Measurements from ENCODE around the gene PGM5.

PGM5 gene

DNA sequence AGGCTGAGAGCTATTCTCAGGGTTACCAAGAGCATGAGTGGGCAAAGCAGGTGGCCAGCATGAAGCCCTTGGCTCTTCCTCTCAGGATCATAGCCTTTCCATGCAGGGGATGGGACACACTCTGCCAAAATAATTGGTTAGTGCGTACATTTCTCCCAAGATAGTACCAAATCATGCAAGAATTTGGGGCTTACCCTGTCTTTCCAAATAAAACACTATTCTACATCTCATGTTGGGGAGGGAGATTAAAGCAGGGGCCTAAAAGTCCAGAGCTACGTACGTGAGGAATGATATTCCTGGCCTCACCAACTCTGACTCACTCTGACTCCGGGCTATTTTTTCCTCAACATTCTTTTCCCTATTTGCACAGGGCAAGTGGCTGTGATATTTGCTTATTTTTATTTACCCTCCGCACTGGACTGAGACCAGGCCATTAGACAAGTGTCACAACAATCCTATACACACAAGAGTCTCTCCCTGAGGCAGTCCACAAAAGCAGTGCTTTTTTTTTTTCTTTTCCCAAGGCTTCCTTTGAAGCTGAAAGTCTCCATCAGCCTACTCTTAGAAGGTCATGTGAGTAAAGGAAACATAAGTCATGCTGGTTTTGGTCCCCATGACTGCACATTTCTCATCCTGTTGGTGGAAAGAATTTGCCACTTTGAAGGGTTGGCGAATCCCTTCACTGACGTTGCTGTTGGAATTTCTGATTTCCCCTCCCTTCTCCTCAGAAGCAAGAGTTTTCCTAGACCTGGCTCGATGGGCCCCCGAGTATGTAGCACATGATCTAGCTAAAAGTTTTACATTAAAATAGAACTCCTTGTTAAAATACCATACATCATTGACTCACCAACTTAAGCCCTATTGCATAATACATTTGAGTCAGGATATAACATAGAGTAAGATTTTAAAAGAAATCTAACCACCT lies 144.3 kb downstream of the PGM5 start:
- Histone ChIP-seq H3K79me2 (ENCODE audit: insufficient read depth, low read length) (no peaks in the 10 kb centered on the region), H3K27ac (ENCODE audit: low read depth, low read length, poor library complexity, severe bottlenecking) (no peak overlapping the region), H3K9ac (ENCODE audit: low read length) (no peak overlapping the region), H3K4me3 (ENCODE audit: low read depth, low read length, poor library complexity, severe bottlenecking) (no peak overlapping the region), H4K20me1 (ENCODE audit: insufficient read depth, low read length) (no peaks in the 10 kb centered on the region), H2AFZ (ENCODE audit: low read length) (no peak overlapping the region), H3K9me3 (ENCODE audit: low read length) (no peaks in the 10 kb centered on the region), H3F3A (ENCODE audit: insufficient read depth, low read length) (no peaks in the 10 kb centered on the region), H3K27me3 (ENCODE audit: insufficient read depth, low read length) (no peaks in the 10 kb centered on the region), H3K4me1 (ENCODE audit: insufficient read depth, low read length, severe bottlenecking) (no peaks in the 10 kb centered on the region), H3K36me3 (ENCODE audit: insufficient read depth, low read length) (no peaks in the 10 kb centered on the region), H3K4me2 (ENCODE audit: low read length) (no peak overlapping the region), H3K9me2 (ENCODE audit: low read depth, low read length) (no peaks in the 10 kb centered on the region)
- no peak for TF ChIP-seq EZH2 (IDR thresholded peaks at IDR 0.05; ENCODE audit: borderline replicate concordance, low read length)
- TF ChIP-seq, protein P1, sequence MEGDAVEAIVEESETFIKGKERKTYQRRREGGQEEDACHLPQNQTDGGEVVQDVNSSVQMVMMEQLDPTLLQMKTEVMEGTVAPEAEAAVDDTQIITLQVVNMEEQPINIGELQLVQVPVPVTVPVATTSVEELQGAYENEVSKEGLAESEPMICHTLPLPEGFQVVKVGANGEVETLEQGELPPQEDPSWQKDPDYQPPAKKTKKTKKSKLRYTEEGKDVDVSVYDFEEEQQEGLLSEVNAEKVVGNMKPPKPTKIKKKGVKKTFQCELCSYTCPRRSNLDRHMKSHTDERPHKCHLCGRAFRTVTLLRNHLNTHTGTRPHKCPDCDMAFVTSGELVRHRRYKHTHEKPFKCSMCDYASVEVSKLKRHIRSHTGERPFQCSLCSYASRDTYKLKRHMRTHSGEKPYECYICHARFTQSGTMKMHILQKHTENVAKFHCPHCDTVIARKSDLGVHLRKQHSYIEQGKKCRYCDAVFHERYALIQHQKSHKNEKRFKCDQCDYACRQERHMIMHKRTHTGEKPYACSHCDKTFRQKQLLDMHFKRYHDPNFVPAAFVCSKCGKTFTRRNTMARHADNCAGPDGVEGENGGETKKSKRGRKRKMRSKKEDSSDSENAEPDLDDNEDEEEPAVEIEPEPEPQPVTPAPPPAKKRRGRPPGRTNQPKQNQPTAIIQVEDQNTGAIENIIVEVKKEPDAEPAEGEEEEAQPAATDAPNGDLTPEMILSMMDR (IDR thresholded peaks at IDR 0.05; ENCODE audit: low read length), result no peak

DNA sequence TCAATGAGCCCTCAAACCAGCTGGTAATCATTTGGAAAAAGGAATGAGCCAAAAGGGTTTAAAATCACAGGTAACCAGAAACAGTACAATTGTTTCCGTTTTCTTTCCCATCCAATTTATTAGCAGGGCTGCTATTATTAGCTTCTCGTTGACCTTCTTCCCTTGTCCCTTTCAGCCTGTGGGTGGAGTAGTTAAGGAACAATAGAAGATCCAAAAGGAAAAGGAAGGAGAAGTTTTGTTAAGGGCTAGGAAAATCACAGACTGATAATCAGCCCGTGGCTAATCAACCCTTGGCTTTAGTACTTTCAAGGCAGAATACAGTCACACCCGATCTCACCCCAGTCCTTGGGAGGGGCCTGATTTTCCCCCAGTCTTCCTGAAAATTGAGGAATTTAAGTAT lies 145.9 kb downstream of the PGM5 start:
- Histone ChIP-seq H3K9ac (ENCODE audit: low read length) (no peak overlapping the region), H3K79me2 (ENCODE audit: insufficient read depth, low read length) (no peaks in the 10 kb centered on the region), H3K27me3 (ENCODE audit: insufficient read depth, low read length) (no peaks in the 10 kb centered on the region), H3F3A (ENCODE audit: insufficient read depth, low read length) (no peaks in the 10 kb centered on the region), H3K9me3 (ENCODE audit: low read length) (no peaks in the 10 kb centered on the region), H2AFZ (ENCODE audit: low read length) (no peak overlapping the region), H3K27ac (ENCODE audit: low read depth, low read length, poor library complexity, severe bottlenecking) (no peak overlapping the region), H4K20me1 (ENCODE audit: insufficient read depth, low read length) (no peaks in the 10 kb centered on the region), H3K4me1 (ENCODE audit: insufficient read depth, low read length, severe bottlenecking) (peaks cover 8% of the 10 kb centered on the region), H3K4me2 (ENCODE audit: low read length) (no peak overlapping the region), H3K4me3 (ENCODE audit: low read depth, low read length, poor library complexity, severe bottlenecking) (no peak overlapping the region), H3K9me2 (ENCODE audit: low read depth, low read length) (no peaks in the 10 kb centered on the region), H3K36me3 (ENCODE audit: insufficient read depth, low read length) (no peaks in the 10 kb centered on the region)
- TF ChIP-seq EZH2 (IDR thresholded peaks at IDR 0.05; ENCODE audit: borderline replicate concordance, low read length), result no peak
- TF ChIP-seq, protein P1 (IDR thresholded peaks at IDR 0.05; ENCODE audit: low read length), result no peak

DNA sequence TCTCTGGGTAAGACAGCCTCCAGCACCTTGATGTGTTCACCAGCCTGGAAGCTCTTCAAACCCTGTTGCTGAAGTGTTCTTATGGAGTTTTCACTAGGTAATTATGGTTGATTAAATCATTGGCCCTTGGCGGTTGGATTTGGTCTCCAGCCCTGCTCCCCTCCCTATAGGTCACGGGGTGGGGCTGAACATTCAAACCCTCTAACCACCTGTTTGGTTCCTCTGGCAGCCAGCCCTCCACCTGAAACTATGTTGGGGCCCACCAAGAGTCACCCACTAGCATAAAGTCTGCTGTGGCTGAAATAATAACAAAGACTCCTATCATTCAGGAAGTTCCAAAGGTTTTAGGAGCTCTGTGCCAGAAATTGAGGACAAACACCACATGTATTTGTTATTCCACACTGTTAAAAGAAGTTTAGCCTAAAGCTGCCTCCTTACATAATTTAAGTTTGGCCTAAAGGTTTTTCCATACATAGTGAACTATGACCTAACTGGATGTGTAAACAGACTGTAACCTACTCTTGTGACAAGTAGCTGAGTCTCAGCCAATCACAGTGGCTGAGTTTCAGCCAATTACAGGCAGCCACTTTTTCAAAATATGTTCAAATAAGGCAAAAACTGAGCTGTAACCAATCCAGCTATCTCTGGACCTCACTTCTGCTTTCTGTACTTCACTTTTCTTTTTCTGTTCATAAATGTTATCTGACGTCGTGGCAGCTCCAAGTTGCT lies 149.4 kb downstream of the PGM5 start:
- Histone ChIP-seq H3K27me3 (ENCODE audit: insufficient read depth, low read length) (no peaks in the 10 kb centered on the region), H2AFZ (ENCODE audit: low read length) (no peak overlapping the region), H3K4me3 (ENCODE audit: low read depth, low read length, poor library complexity, severe bottlenecking) (no peak overlapping the region), H4K20me1 (ENCODE audit: insufficient read depth, low read length) (no peaks in the 10 kb centered on the region), H3K4me2 (ENCODE audit: low read length) (no peak overlapping the region), H3K79me2 (ENCODE audit: insufficient read depth, low read length) (no peaks in the 10 kb centered on the region), H3K9ac (ENCODE audit: low read length) (no peak overlapping the region), H3F3A (ENCODE audit: insufficient read depth, low read length) (no peaks in the 10 kb centered on the region), H3K9me2 (ENCODE audit: low read depth, low read length) (no peaks in the 10 kb centered on the region), H3K27ac (ENCODE audit: low read depth, low read length, poor library complexity, severe bottlenecking) (no peak overlapping the region), H3K4me1 (ENCODE audit: insufficient read depth, low read length, severe bottlenecking) (peaks cover 8% of the 10 kb centered on the region), H3K36me3 (ENCODE audit: insufficient read depth, low read length) (no peaks in the 10 kb centered on the region), H3K9me3 (ENCODE audit: low read length) (no peaks in the 10 kb centered on the region)
- TF ChIP-seq, protein P1 (IDR thresholded peaks at IDR 0.05; ENCODE audit: low read length), result no peak
- TF ChIP-seq EZH2 (IDR thresholded peaks at IDR 0.05; ENCODE audit: borderline replicate concordance, low read length), result no peak
